T-cell (primary cell): ENCODE results near the gene CLCNKB. TPM values are rescaled to one million over a fixed set of nuclear protein-coding genes. Genes with fewer than 3 reads are reported as not detected.
A peak's percentile ranks its signal among the peaks of the same experiment; 100 is the strongest.

Experiments used
- ATAC-seq, 4 experiments: fragments of 200-7000 bp in 3 of 4; fragments of 150-1000 bp in 1 of 4; cut with Tn5 transposase; replicated peaks in 1 of 4; 1 replicate in 3 of 4; 2 replicates in 1 of 4; pipeline ENCODE4 v1.10.0; 2021; ENCODE audit warnings: moderate library complexity in 3 of 4, mild to moderate bottlenecking in 2 of 4, moderate number of reproducible peaks in 1 of 4
- CTCF ChIA-PET, 2 donors: fragments of 300-600 bp; sonication (Branson Sonifier 250); formaldehyde crosslinking; loops; one replicate each; lab custom pipeline; 2022; ENCODE audit warnings: antibody characterized with exemption in 2 of 2; lab: Charles Lee
- POLR2A ChIA-PET, 2 donors: fragments of 300-600 bp; sonication (Branson Sonifier 250); formaldehyde crosslinking; loops; one replicate each; lab custom pipeline; 2022; ENCODE audit warnings: antibody characterized with exemption in 2 of 2; lab: Charles Lee
- DNase-seq, 35 experiments: peaks; one replicate each; pipeline versions ENCODE4 v3.0.0 to v3.0.0-alpha.2; 2013 to 2023
- H3K27ac ChIP-seq: one replicate; pipeline ENCODE4 v1.5.1; 2013; ENCODE audit warnings: low read length
- H3K27me3 ChIP-seq, 2 experiments: replicated peaks in 1 of 2; 1 replicate in 1 of 2; 2 replicates in 1 of 2; pipeline versions ENCODE4 v1.6.1 to v1.7.0; 2013; ENCODE audit warnings: low read length in 1 of 2, mixed read lengths in 1 of 2; ENCODE audit not compliant: control insufficient read depth in 2 of 2, insufficient read depth in 2 of 2; ENCODE audit errors: extremely low read depth in 1 of 2
- H3K36me3 ChIP-seq, 2 donors: 1 replicate in 1 of 2; 2 replicates in 1 of 2; pipeline versions ENCODE4 v1.6.1 to v1.7.0; 2013; ENCODE audit warnings: low read length in 1 of 2; ENCODE audit not compliant: control insufficient read depth in 2 of 2, insufficient read depth in 1 of 2; ENCODE audit errors: extremely low read depth in 1 of 2
- H3K4me1 ChIP-seq, 2 experiments: 1 replicate in 1 of 2; 2 replicates in 1 of 2; pipeline versions ENCODE4 v1.6.1 to v1.7.0; 2013; ENCODE audit warnings: low read length in 2 of 2, mixed read lengths in 1 of 2; ENCODE audit not compliant: insufficient read depth in 2 of 2, control insufficient read depth in 1 of 2; ENCODE audit errors: extremely low read depth in 1 of 2
- H3K4me3 ChIP-seq, 2 donors: 1 replicate in 1 of 2; 2 replicates in 1 of 2; pipeline versions ENCODE4 v1.5.1 to v1.7.0; 2013; ENCODE audit warnings: mild to moderate bottlenecking in 2 of 2, low read length in 1 of 2, moderate library complexity in 1 of 2; ENCODE audit not compliant: control insufficient read depth in 1 of 2; ENCODE audit errors: extremely low read depth in 1 of 2
- H3K9me3 ChIP-seq: 2 replicates; pipeline ENCODE4 v1.7.0; 2013
- H3K27ac Mint-ChIP-seq, 2 donors: one replicate each; pipeline ENCODE4 v1.8.0; 2020 to 2021; ENCODE audit warnings: mild to moderate bottlenecking in 2 of 2, mixed read lengths in 2 of 2
- H3K27me3 Mint-ChIP-seq, 2 donors: one replicate each; pipeline ENCODE4 v1.8.0; 2021 to 2022; ENCODE audit warnings: mixed read lengths in 2 of 2
- H3K36me3 Mint-ChIP-seq: one replicate; pipeline ENCODE4 v1.8.0; 2021; ENCODE audit warnings: mixed read lengths
- H3K4me1 Mint-ChIP-seq, 3 donors: one replicate each; pipeline ENCODE4 v1.8.0; 2020 to 2022; ENCODE audit warnings: mixed read lengths in 3 of 3, mild to moderate bottlenecking in 1 of 3
- H3K4me3 Mint-ChIP-seq, 3 donors: one replicate each; pipeline ENCODE4 v1.8.0; 2020 to 2022; ENCODE audit warnings: mild to moderate bottlenecking in 3 of 3, mixed read lengths in 3 of 3, moderate library complexity in 3 of 3
- H3K9me3 Mint-ChIP-seq, 3 donors: one replicate each; pipeline ENCODE4 v1.8.0; 2020 to 2022; ENCODE audit warnings: mixed read lengths in 3 of 3
- WGBS: methylation state at CpG from one replicate; pipeline ENCODE4 v1.1.5; 2013; ENCODE audit warnings: missing lambda C conversion rate; ENCODE audit not compliant: insufficient coverage; 5-methylcytosine and 5-hydroxymethylcytosine counted together
- total RNA-seq, 35 experiments: library from RNA in 6 of 35; stranded (reverse) in 6 of 35; fragments of 120-200 nt in 1 of 35; gene quantifications; one replicate each; pipeline versions ENCODE4 v1.2.1 to v1.2.4 and lab custom pipeline; 2013 to 2026

CLCNKB gene
- total RNA-seq, 5 donors from 2014 or later (not counting 1 experiment from before 2014, with no cell fraction given), result not detected

- no peak for ATAC-seq
- H3K4me1 ChIP-seq, result peaks cover 2 to 43% of the 10 kb centered on the region in 2 experiments
- H3K9me3 Mint-ChIP-seq, result no peaks in the 10 kb centered on the region
- 81% methylated on average over 5 of the region's 11 CpGs for WGBS
- H3K27me3 ChIP-seq, result peaks cover 0 to 57% of the 10 kb centered on the region in 2 experiments
- H3K9me3 ChIP-seq, result no peaks in the 10 kb centered on the region
- H3K27me3 Mint-ChIP-seq, result peaks cover 10 to 12% of the 10 kb centered on the region in 2 donors
- ChIA-PET POLR2A (interaction anchor here in 1 of 2 donors (0.7 kb wide), 1 partner anchor 73 kb away, joined by 9 read pairs; no protein-coding TSS in a partner anchor), CTCF (interaction anchor here in 1 of 2 donors (0.9 kb wide), 1 partner anchor 79 kb away, joined by 11 read pairs; no protein-coding TSS in a partner anchor)
- H3K4me3 Mint-ChIP-seq, result no peak overlapping the region
- no peak overlapping the region for H3K27ac Mint-ChIP-seq
- no peaks in the 10 kb centered on the region for H3K36me3 Mint-ChIP-seq
- H3K27ac ChIP-seq, result no peak overlapping the region
- H3K36me3 ChIP-seq, result no peaks in the 10 kb centered on the region
- no peak overlapping the region for H3K4me3 ChIP-seq
- H3K4me1 Mint-ChIP-seq, result peaks cover 12 to 32% (median 18%) of the 10 kb centered on the region in 3 donors
- no peak for DNase-seq
These were observed 31.9 kb downstream of the CLCNKB start for GRCh38 chr1:16075337-16076030.

GRCh38 chr1:16076031-16076864, 32.7 kb downstream of the CLCNKB start:
- no peak for DNase-seq
- POLR2A ChIA-PET, result no interaction called here
- peaks cover 10 to 12% of the 10 kb centered on the region in 2 donors for H3K27me3 Mint-ChIP-seq
- H3K27ac Mint-ChIP-seq, result no peak overlapping the region
- H3K9me3 ChIP-seq, result no peaks in the 10 kb centered on the region
- no peaks in the 10 kb centered on the region for H3K36me3 Mint-ChIP-seq
- peaks cover 0 to 57% of the 10 kb centered on the region in 2 experiments for H3K27me3 ChIP-seq
- no peak overlapping the region for H3K27ac ChIP-seq
- no peaks in the 10 kb centered on the region for H3K36me3 ChIP-seq
- WGBS, result 77% methylated on average over 11 of the region's 14 CpGs
- H3K4me3 ChIP-seq, result no peak overlapping the region
- H3K4me1 Mint-ChIP-seq, result peaks cover 12 to 25% (median 17%) of the 10 kb centered on the region in 3 donors
- H3K9me3 Mint-ChIP-seq, result no peaks in the 10 kb centered on the region
- CTCF ChIA-PET, result interaction anchor here in 1 of 2 donors (0.6 kb wide), 1 partner anchor 421 kb away, joined by 3 read pairs; no protein-coding TSS in a partner anchor
- no peak for ATAC-seq
- peaks cover 2 to 35% of the 10 kb centered on the region in 2 experiments for H3K4me1 ChIP-seq
- H3K4me3 Mint-ChIP-seq, result no peak overlapping the region

DNA sequence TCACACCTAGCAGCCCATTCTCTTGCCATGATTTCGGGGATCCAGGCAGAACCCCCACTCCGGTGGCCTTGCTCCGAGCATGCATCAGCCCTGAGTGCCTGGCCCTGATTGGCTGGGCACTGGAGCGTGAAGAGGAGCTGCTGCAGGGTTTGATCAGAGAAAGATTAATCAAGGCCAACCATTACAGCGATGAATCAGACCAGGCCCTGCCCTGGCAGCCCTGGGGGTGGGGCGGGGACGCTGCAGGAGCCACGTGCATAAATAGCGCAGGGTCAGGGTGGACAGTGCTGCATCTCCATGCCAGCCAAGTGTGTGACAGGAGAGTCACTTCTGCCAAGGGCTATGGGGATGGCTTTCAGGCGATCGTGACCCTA, 33.3 kb downstream of the CLCNKB start:
- no peak overlapping the region for H3K27ac ChIP-seq
- H3K4me1 ChIP-seq, result peaks cover 2 to 34% of the 10 kb centered on the region in 2 experiments
- Mint-ChIP-seq H3K4me1 (peaks cover 12 to 22% (median 16%) of the 10 kb centered on the region in 3 donors), H3K9me3 (no peaks in the 10 kb centered on the region), H3K27me3 (peaks cover 10 to 12% of the 10 kb centered on the region in 2 donors), H3K4me3 (no peak overlapping the region), H3K27ac (no peak overlapping the region), H3K36me3 (no peaks in the 10 kb centered on the region)
- H3K9me3 ChIP-seq, result no peaks in the 10 kb centered on the region
- CTCF ChIA-PET, result interaction anchor here (0.6 to 1.3 kb wide), 2 partner anchors 112 to 422 kb away, joined by 3 read pairs; no protein-coding TSS in a partner anchor
- DNase-seq (no peak), ATAC-seq (no peak)
- H3K27me3 ChIP-seq, result peaks cover 0 to 52% of the 10 kb centered on the region in 2 experiments
- POLR2A ChIA-PET, result no interaction called here
- no peak overlapping the region for H3K4me3 ChIP-seq
- no peaks in the 10 kb centered on the region for H3K36me3 ChIP-seq
- WGBS, result 87% methylated on average over 10 of the region's 11 CpGs

- no peak overlapping the region for H3K27ac ChIP-seq
- H3K27me3 ChIP-seq, result peaks cover 0 to 49% of the 10 kb centered on the region in 2 experiments
- H3K27me3 Mint-ChIP-seq, result peaks cover 10 to 12% of the 10 kb centered on the region in 2 donors
- no peak for DNase-seq
- ChIA-PET POLR2A (interaction anchor here in 1 of 2 donors (0.6 kb wide), 1 partner anchor 8 kb away, joined by 3 read pairs; no protein-coding TSS in a partner anchor), CTCF (interaction anchor here (1.3 to 2.6 kb wide), 4 partner anchors 8 to 166 kb away, joined by 3 to 44 read pairs (median 7); no protein-coding TSS in a partner anchor)
- no peak for ATAC-seq
- no peak overlapping the region for H3K27ac Mint-ChIP-seq
- no peak overlapping the region for H3K4me3 Mint-ChIP-seq
- no peaks in the 10 kb centered on the region for H3K9me3 ChIP-seq
- WGBS, result 71% methylated on average over 4 of the region's 12 CpGs
- peaks cover 12 to 20% (median 13%) of the 10 kb centered on the region in 3 donors for H3K4me1 Mint-ChIP-seq
- no peaks in the 10 kb centered on the region for H3K36me3 ChIP-seq
- H3K36me3 Mint-ChIP-seq, result no peaks in the 10 kb centered on the region
- peaks cover 2 to 35% of the 10 kb centered on the region in 2 experiments for H3K4me1 ChIP-seq
- no peaks in the 10 kb centered on the region for H3K9me3 Mint-ChIP-seq
- no peak overlapping the region for H3K4me3 ChIP-seq
These were observed 34.0 kb downstream of the CLCNKB start for GRCh38 chr1:16077406-16078245.

GRCh38 chr1:16078925-16079656, 35.5 kb downstream of the CLCNKB start:
- CTCF ChIA-PET, result interaction anchor here (0.6 to 2.6 kb wide), 16 partner anchors 9 to 367 kb away, joined by 3 to 44 read pairs (median 4); partner anchors contain the start of gene CPLANE2 (in 1 of the 2)
- H3K27me3 Mint-ChIP-seq, result peaks cover 5 to 10% of the 10 kb centered on the region in 2 donors
- H3K27ac ChIP-seq, result peak overlapping the region; percentile 53

More at GRCh38 chr1:16078925-16079656, 35.5 kb downstream of the CLCNKB start:
- H3K9me3 ChIP-seq, result no peaks in the 10 kb centered on the region
- H3K4me1 ChIP-seq, result peaks cover 2 to 24% of the 10 kb centered on the region in 2 experiments
- no peaks in the 10 kb centered on the region for H3K9me3 Mint-ChIP-seq
- H3K4me1 Mint-ChIP-seq, result peaks cover 6 to 15% (median 9%) of the 10 kb centered on the region in 3 donors
- 38% methylated on average over 4 of the region's 10 CpGs for WGBS
- H3K36me3 ChIP-seq, result no peaks in the 10 kb centered on the region
- ATAC-seq (peak; percentile 83 to 88 (median 88)), DNase-seq (peak; percentile 35 to 85 (median 65))
- no peaks in the 10 kb centered on the region for H3K36me3 Mint-ChIP-seq
- H3K4me3 ChIP-seq, result peak overlapping the region; percentile 34 to 39
- peak overlapping the region in 1 of 2 donors; percentile 76 for H3K27ac Mint-ChIP-seq
- H3K27me3 ChIP-seq, result peaks cover 0 to 44% of the 10 kb centered on the region in 2 experiments
- POLR2A ChIA-PET, result interaction anchor here in 1 of 2 donors (0.6 kb wide), 1 partner anchor 133 kb away, joined by 11 read pairs; no protein-coding TSS in a partner anchor
- H3K4me3 Mint-ChIP-seq, result peak overlapping the region; percentile 63 to 78 (median 70)
